Thyroid gland (tissue), 4 donors: Measurements from ENCODE around the gene AMFR. TPM values are rescaled to one million over a fixed set of nuclear protein-coding genes. Genes with fewer than 3 reads are reported as not detected.

Experiments
- DNase-seq, 2 donors: peaks; one replicate each; pipeline ENCODE4 v3.0.0-alpha.2; 2019
- H3K27ac ChIP-seq, 3 donors: fragments of 200-600 bp; sonication (generic); 1 replicate in 2 of 3; 2 replicates in 1 of 3; pipeline ENCODE4 v1.5.1; 2016 to 2019; ENCODE audit warnings: mild to moderate bottlenecking in 1 of 3, moderate library complexity in 1 of 3
- H3K27me3 ChIP-seq: fragments of 200-600 bp; sonication (generic); one replicate; pipeline ENCODE4 v1.5.1; 2019
- H3K36me3 ChIP-seq, 2 donors: fragments of 200-600 bp; sonication (generic); one replicate each; pipeline ENCODE4 v1.5.1; 2016 to 2019
- H3K4me1 ChIP-seq, 2 donors: fragments of 200-600 bp; sonication (generic); one replicate each; pipeline ENCODE4 v1.5.1; 2017 to 2019
- H3K4me3 ChIP-seq, 3 donors: fragments of 200-600 bp; sonication (generic); replicated peaks in 1 of 3; 1 replicate in 2 of 3; 2 replicates in 1 of 3; pipeline ENCODE4 v1.5.1; 2016; ENCODE audit warnings: mild to moderate bottlenecking in 1 of 3
- H3K9me3 ChIP-seq: fragments of 200-600 bp; sonication (generic); one replicate; pipeline ENCODE4 v1.5.1; 2017
- POLR2A ChIP-seq, 2 donors: fragments of 450-650 bp; IDR thresholded peaks; one replicate each; pipeline ENCODE4 v1.6.1; 2017; ENCODE audit warnings: antibody characterized with exemption in 2 of 2, mild to moderate bottlenecking in 2 of 2, moderate library complexity in 1 of 2
- WGBS, 2 donors: methylation state at CpG; one replicate each; pipeline ENCODE4 v1.1.5; 2017; 5-methylcytosine and 5-hydroxymethylcytosine counted together
- intact Hi-C: fragments of 100-400 bp; cut with DNase I; formaldehyde crosslinking; loops from one replicate; pipeline ENCODE4 v1.15.1; 2023
- total RNA-seq, 4 donors: library from RNA; depleted of rRNA; stranded (reverse); fragments of >200 nt; gene quantifications; one replicate each; pipeline ENCODE4 v1.2.3, GENCODE V29; 2016
- TF ChIP-seq, protein P1 (sequence below), 6 experiments: fragments of 200-600 bp in 3 of 6; fragments of 450-650 bp in 3 of 6; sonication (generic) in 3 of 6; IDR thresholded peaks; one replicate each; pipeline ENCODE4 v1.5.1; 2016 to 2019; ENCODE audit warnings: antibody characterized with exemption in 6 of 6, mild to moderate bottlenecking in 2 of 6, inconsistent platforms in 1 of 6, moderate library complexity in 1 of 6

Gene AMFR
- total RNA-seq, 4 donors from 2014 or later: 130 to 167 (median 146) TPM

DNA sequence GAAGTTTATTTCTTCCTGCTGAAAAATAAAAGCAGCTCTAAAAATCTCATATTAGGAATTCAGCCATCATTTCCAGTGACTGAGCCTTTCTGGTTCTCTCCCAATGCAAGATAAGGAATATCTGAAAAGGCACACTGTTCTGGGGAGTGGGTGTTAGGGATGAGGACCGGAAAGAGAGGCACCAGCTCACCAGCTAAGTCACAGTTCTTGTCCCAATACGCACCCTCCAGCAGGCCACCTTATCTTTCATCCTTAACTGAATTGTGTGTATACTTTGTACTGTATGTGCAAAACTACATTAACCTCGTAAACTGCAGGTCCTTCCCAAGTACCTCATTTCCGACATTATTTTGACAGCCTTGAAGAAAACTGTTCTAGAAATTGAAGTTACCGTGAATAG is 11.0 kb downstream of the AMFR start:
- TF ChIP-seq, protein P1, sequence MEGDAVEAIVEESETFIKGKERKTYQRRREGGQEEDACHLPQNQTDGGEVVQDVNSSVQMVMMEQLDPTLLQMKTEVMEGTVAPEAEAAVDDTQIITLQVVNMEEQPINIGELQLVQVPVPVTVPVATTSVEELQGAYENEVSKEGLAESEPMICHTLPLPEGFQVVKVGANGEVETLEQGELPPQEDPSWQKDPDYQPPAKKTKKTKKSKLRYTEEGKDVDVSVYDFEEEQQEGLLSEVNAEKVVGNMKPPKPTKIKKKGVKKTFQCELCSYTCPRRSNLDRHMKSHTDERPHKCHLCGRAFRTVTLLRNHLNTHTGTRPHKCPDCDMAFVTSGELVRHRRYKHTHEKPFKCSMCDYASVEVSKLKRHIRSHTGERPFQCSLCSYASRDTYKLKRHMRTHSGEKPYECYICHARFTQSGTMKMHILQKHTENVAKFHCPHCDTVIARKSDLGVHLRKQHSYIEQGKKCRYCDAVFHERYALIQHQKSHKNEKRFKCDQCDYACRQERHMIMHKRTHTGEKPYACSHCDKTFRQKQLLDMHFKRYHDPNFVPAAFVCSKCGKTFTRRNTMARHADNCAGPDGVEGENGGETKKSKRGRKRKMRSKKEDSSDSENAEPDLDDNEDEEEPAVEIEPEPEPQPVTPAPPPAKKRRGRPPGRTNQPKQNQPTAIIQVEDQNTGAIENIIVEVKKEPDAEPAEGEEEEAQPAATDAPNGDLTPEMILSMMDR (IDR thresholded peaks at IDR 0.05): no peak
- no peak for TF ChIP-seq POLR2A (IDR thresholded peaks at IDR 0.05)
- intact Hi-C loops: no loop called here
- Histone ChIP-seq H3K9me3 (no peaks in the 10 kb centered on the region), H3K4me1 (peaks cover 0 to 5% of the 10 kb centered on the region in 2 donors), H3K27me3 (no peaks in the 10 kb centered on the region), H3K36me3 (peaks cover 0 to under 1% of the 10 kb centered on the region in 2 donors), H3K4me3 (no peak overlapping the region), H3K27ac (no peak overlapping the region)
- DNase-seq: no peak
- 90 to 92% methylated on average over 5 of the region's 5 CpGs for WGBS, 2 donors

DNA sequence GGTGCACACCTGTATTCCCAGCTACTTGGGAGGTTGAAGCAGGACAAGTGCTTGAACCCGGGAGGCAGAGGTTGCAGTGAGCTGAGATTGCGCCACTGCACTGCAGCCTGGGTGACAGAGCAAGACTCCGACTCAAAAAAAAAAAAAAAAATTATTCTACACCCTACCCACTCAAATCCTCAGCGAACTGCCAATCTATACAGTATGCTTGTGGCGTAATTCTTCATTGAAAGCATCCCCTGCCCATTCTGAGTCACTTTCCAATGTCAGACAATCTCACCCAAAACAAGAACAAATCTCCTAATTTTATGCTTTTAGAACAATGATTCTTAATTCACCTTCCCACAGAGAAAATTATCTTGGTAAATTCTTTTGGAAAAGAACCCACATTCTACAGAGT is 12.0 kb downstream of the AMFR start:
- H3K4me3 ChIP-seq: no peak overlapping the region
- TF ChIP-seq, protein P1 (IDR thresholded peaks at IDR 0.05): no peak
- no peak for TF ChIP-seq POLR2A (IDR thresholded peaks at IDR 0.05)
- DNase-seq: no peak
- intact Hi-C loops: no loop called here
- peaks cover 0 to 5% of the 10 kb centered on the region in 2 donors for H3K4me1 ChIP-seq
- H3K9me3 ChIP-seq: no peaks in the 10 kb centered on the region
- peaks cover 5 to 6% of the 10 kb centered on the region in 2 donors for H3K36me3 ChIP-seq
- no peak overlapping the region for H3K27ac ChIP-seq
- H3K27me3 ChIP-seq: no peaks in the 10 kb centered on the region
- WGBS, 2 donors: 74 to 80% methylated on average over 5 of the region's 5 CpGs

DNA sequence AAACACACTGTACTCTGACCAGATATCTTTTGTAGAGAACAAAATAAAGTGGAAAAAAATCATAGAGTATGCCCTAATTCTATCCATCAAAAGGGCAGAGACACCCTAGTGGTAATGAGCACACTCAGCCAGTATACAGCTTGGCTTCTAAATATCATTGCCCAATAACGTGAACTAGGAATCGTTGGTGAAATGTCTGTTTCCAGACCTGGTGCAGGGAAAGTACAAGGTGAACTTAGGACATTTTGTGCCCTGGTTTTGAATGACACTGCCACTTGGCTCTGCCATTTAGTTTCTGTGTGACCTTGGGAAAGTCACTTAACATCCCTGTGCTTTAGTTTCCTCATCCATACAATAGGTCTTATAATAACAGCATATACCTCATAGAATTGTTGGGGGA is 13.7 kb downstream of the AMFR start:
- intact Hi-C loops: no loop called here
- Histone ChIP-seq H3K9me3 (no peaks in the 10 kb centered on the region), H3K27me3 (no peaks in the 10 kb centered on the region), H3K36me3 (peaks cover 13 to 16% of the 10 kb centered on the region in 2 donors), H3K4me3 (no peak overlapping the region), H3K27ac (no peak overlapping the region), H3K4me1 (peaks cover 0 to 5% of the 10 kb centered on the region in 2 donors)
- DNase-seq: no peak
- TF ChIP-seq, protein P1 (IDR thresholded peaks at IDR 0.05): no peak
- TF ChIP-seq POLR2A (IDR thresholded peaks at IDR 0.05): no peak
- 93 to 97% methylated on average over 2 of the region's 2 CpGs for WGBS, 2 donors

DNA sequence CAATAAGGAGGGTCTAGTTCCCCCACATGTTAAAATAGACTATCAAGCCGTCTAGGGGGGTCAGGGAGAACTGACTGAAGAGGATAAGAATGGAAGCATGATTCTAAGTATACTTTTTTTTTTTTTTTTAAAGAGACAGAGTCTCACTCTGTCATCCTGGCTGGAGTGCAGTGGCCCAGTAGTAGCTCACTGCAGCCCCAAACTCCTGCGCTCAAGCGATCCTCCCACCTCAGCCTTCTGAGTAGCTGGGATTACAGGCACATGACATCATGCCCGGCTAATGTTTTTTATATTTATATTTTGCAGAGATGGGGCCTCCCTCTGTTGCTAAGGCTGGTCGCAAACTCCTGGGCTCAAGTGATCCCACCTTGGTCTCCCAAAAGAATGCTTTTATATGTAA is 14.2 kb downstream of the AMFR start:
- intact Hi-C loops: no loop called here
- no peak overlapping the region for H3K4me3 ChIP-seq
- TF ChIP-seq, protein P1 (IDR thresholded peaks at IDR 0.05): no peak
- no peak for TF ChIP-seq POLR2A (IDR thresholded peaks at IDR 0.05)
- H3K27ac ChIP-seq: no peak overlapping the region
- DNase-seq: no peak
- WGBS, 2 donors: 72 to 88% methylated on average over 5 of the region's 5 CpGs
- no peaks in the 10 kb centered on the region for H3K27me3 ChIP-seq
- H3K9me3 ChIP-seq: no peaks in the 10 kb centered on the region
- peaks cover 0 to 5% of the 10 kb centered on the region in 2 donors for H3K4me1 ChIP-seq
- peaks cover 13 to 16% of the 10 kb centered on the region in 2 donors for H3K36me3 ChIP-seq

DNA sequence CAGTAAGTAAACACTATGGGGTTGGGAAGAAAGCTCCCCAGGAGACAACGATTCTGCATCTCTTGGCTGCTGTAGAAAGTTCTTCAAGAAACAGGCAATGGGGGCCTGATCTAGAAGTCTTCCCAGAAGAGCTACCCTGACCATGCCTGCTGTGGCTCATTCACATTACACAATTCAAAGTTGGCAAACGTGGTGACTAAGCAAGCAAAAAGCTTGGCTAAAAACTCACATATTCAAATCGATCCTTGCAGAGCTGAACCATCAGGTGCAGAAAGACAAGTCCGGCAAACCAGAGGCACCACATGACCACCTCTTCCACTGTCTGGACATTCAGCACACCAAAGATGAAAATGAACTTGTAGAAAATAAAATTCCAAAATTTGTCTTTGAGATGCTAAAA is 16.1 kb downstream of the AMFR start:
- Histone ChIP-seq H3K27me3 (no peaks in the 10 kb centered on the region), H3K9me3 (no peaks in the 10 kb centered on the region), H3K36me3 (peaks cover 21 to 22% of the 10 kb centered on the region in 2 donors), H3K27ac (no peak overlapping the region), H3K4me1 (peaks cover 0 to 5% of the 10 kb centered on the region in 2 donors), H3K4me3 (no peak overlapping the region)
- no peak for TF ChIP-seq POLR2A (IDR thresholded peaks at IDR 0.05)
- TF ChIP-seq, protein P1 (IDR thresholded peaks at IDR 0.05): no peak
- 47 to 79% methylated on average over 4 of the region's 4 CpGs for WGBS, 2 donors
- intact Hi-C loops: no loop called here
- no peak for DNase-seq
